ENCODE measurements around the gene PCED1B. TPM values are rescaled to one million over a fixed set of nuclear protein-coding genes. Genes with fewer than 3 reads are reported as not detected.
A peak's percentile ranks its signal among the peaks of the same experiment; 100 is the strongest.

The PCED1B gene
- total and polyA plus RNA-seq, 12 donors = 0.49 to 4.8 (median 0.88) TPM

DNA sequence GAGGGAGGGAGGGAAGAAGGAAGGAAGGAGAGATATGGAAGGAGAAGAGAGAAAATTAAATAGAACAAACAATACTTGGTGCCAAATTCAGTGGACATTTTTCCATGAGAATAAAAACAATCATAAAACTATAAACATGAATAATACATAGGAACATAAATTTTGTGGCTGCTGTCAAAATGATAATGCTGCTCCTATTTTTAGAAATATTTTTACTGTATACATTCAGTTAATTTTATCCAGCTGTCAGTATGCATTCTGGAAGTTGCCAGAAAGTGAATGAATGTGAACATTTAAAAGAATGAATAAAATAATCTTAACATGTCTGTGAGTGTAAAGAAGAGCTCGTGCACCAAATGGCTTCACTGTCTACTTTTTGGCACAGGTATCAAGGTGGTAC, 13.9 kb upstream of the PCED1B start:
- Histone ChIP-seq H3K27ac (no peak overlapping the region), H3K27me3 (no peaks in the 10 kb centered on the region), H3K4me1 (peaks cover 0 to 7% (median 3%) of the 10 kb centered on the region in 9 donors), H3K4me3 (no peak overlapping the region), H3K9me3 (peaks cover 0 to 10% (median 0%) of the 10 kb centered on the region in 11 donors), H3K36me3 (no peaks in the 10 kb centered on the region)
- WGBS, 2 donors = 75 to 86% methylated on average over 1 of the region's 1 CpG
- TF ChIP-seq, protein P1, sequence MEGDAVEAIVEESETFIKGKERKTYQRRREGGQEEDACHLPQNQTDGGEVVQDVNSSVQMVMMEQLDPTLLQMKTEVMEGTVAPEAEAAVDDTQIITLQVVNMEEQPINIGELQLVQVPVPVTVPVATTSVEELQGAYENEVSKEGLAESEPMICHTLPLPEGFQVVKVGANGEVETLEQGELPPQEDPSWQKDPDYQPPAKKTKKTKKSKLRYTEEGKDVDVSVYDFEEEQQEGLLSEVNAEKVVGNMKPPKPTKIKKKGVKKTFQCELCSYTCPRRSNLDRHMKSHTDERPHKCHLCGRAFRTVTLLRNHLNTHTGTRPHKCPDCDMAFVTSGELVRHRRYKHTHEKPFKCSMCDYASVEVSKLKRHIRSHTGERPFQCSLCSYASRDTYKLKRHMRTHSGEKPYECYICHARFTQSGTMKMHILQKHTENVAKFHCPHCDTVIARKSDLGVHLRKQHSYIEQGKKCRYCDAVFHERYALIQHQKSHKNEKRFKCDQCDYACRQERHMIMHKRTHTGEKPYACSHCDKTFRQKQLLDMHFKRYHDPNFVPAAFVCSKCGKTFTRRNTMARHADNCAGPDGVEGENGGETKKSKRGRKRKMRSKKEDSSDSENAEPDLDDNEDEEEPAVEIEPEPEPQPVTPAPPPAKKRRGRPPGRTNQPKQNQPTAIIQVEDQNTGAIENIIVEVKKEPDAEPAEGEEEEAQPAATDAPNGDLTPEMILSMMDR (IDR thresholded peaks at IDR 0.05) = no peak
- intact Hi-C loops (cut with DNase I) = no loop called here
- DNase-seq (no peak), ATAC-seq (no peak)

DNA sequence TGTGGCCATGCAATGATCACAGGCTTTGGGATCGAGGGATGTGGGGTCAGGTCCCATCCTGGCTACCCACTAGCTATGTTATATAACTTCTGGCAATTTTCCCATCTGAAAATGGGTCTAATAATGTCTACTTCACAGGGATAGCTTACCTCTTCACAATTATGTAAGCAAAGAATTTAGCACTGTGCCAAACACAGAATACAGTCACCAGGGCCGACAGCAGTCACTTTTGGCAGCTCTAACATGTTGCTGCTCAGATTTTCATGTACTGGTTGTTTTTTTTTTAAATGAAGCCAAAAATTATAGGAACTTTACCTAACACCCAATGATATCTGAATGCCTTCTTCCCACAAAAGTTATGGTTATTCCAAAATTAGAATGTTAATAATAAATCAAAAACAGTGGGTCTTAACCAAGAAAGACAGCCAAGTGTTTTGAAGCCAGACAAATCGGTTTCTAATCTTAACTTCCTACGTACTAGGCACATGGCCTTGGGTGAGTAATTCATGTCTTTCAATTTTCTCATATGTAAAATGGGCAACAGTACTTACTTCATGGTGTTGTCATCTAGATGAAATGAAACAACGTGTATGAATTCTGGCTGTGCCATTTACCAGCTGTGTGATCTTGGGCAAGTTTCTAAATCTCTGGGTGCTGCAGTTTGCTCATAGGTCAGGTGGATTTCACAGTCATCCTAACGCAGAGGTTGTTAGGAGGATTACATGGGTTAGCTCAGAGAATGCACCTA, 13.0 kb upstream of the PCED1B start:
- H3K9me3 ChIP-seq = peaks cover 0 to 5% (median 0%) of the 10 kb centered on the region in 11 donors
- peak in 1 of 8 donors; percentile 53 for ATAC-seq
- intact Hi-C loops (cut with DNase I) = no loop called here
- H3K4me1 ChIP-seq = peaks cover 0 to 7% (median 3%) of the 10 kb centered on the region in 9 donors
- 57 to 67% methylated on average over 6 of the region's 6 CpGs for WGBS, 2 donors
- no peak overlapping the region for H3K27ac ChIP-seq
- TF ChIP-seq, protein P1 (IDR thresholded peaks at IDR 0.05) = no peak
- no peak overlapping the region for H3K4me3 ChIP-seq
- DNase-seq = no peak
- H3K36me3 ChIP-seq = no peaks in the 10 kb centered on the region
- no peaks in the 10 kb centered on the region for H3K27me3 ChIP-seq

DNA sequence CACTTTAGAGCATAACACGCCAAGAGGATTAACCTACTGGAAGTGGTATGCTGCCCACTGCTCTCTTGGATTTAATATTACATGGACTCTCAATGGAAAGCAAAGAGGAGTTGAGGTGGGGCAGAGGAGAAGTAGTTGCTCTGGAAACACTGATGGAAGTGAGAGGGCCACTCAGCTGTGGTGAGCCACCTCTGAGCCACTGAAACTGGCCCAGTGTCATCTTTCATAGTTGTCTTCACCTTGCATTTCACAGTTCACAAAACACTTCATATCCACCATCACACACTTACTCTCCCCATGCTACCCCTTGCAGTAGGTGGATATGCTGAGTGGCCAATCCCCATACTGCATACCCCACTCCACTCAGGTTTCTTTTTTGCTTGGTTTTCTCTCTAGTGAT, 12.2 kb upstream of the PCED1B start:
- Histone ChIP-seq H3K27ac (no peak overlapping the region), H3K4me1 (peaks cover 0 to 7% (median 3%) of the 10 kb centered on the region in 9 donors), H3K4me3 (no peak overlapping the region), H3K9me3 (no peaks in the 10 kb centered on the region), H3K27me3 (no peaks in the 10 kb centered on the region), H3K36me3 (no peaks in the 10 kb centered on the region)
- ATAC-seq (peak in 1 of 8 donors; percentile 25), DNase-seq (no peak)
- TF ChIP-seq, protein P1 (IDR thresholded peaks at IDR 0.05) = no peak
- intact Hi-C loops (cut with DNase I) = no loop called here
- WGBS, 2 donors = 97 to 98% methylated on average over 1 of the region's 1 CpG

DNA sequence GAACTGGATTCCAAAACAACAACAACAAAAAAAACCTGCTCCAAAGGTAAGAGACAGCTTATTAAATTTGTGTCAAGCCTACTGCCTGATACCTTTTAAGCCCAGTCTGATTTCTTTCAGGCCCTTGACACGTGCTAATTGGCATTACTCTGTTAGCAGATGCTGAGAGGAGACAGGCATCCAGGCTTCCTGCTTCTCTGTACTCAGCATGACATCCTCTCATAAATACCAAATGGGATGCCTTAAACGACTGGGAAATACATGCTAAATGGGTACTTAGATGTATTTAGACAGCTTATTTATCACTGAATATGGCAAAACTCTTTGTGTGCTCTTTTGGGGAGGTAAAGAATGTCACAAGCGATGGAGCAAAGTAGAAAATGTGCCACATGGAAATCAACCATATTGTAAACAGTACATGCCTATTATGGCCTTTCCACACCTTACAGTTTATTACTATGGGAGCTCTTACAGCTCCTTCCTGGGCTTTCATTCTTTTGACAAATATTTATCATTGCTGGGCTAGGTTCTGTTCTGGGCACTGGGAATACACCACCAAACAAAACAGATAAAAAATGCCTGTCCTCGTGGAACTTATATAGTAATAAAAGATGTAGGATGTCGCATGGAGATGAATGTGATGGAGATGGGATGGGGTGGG, 11.5 kb upstream of the PCED1B start:
- ATAC-seq (no peak), DNase-seq (no peak)
- Histone ChIP-seq H3K36me3 (no peaks in the 10 kb centered on the region), H3K27me3 (no peaks in the 10 kb centered on the region), H3K4me3 (no peak overlapping the region), H3K9me3 (no peaks in the 10 kb centered on the region), H3K27ac (no peak overlapping the region), H3K4me1 (peaks cover 0 to 7% (median 3%) of the 10 kb centered on the region in 9 donors)
- intact Hi-C loops (cut with DNase I) = no loop called here
- 72 to 78% methylated on average over 5 of the region's 5 CpGs for WGBS, 2 donors
- TF ChIP-seq, protein P1 (IDR thresholded peaks at IDR 0.05) = no peak
